Right lobe of liver (tissue), 6 donors: Measurements from ENCODE around the gene ATXN10. TPM values are rescaled to one million over a fixed set of nuclear protein-coding genes. Genes with fewer than 3 reads are reported as not detected.
"Not testable (repeated sequence)": the region's sequence is repeated elsewhere in the genome, so short reads cannot be mapped to it uniquely, and the experiment has no call there.

Experiments used
- ATAC-seq, 4 donors: fragments of 200-7000 bp; cut with Tn5 transposase; one replicate each; pipeline ENCODE4 v1.9.1; 2020; ENCODE audit warnings: mild to moderate bottlenecking in 4 of 4, moderate library complexity in 4 of 4
- DNase-seq, 3 donors: peaks; one replicate each; pipeline ENCODE4 v3.0.0-alpha.2; 2020
- H3K27ac ChIP-seq, 3 donors: fragments of 200-600 bp; one replicate each; pipeline ENCODE4 v1.8.0; 2022
- H3K27me3 ChIP-seq, 2 donors: fragments of 200-600 bp; one replicate each; pipeline ENCODE4 v1.8.0; 2022
- H3K36me3 ChIP-seq, 4 donors: fragments of 200-600 bp; sonication (generic) in 1 of 4; one replicate each; pipeline versions ENCODE4 v1.5.1 to v1.8.0; 2017 to 2022; ENCODE audit warnings: control low read depth in 1 of 4
- H3K4me1 ChIP-seq, 4 donors: fragments of 200-600 bp; sonication (generic) in 1 of 4; one replicate each; pipeline versions ENCODE4 v1.5.1 to v1.8.0; 2017 to 2022; ENCODE audit warnings: control low read depth in 1 of 4
- H3K4me3 ChIP-seq, 3 donors: fragments of 200-600 bp; one replicate each; pipeline ENCODE4 v1.8.0; 2022
- H3K9me3 ChIP-seq, 4 donors: fragments of 200-600 bp; sonication (generic) in 1 of 4; one replicate each; pipeline versions ENCODE4 v1.5.1 to v1.8.0; 2017 to 2022; ENCODE audit warnings: control low read depth in 1 of 4
- POLR2A ChIP-seq: fragments of 450-650 bp; IDR thresholded peaks from one replicate; pipeline ENCODE4 v1.6.1; 2017; ENCODE audit warnings: antibody characterized with exemption, mild to moderate bottlenecking
- WGBS: methylation state at CpG from one replicate; pipeline ENCODE4 v1.1.6; 2018; ENCODE audit warnings: low coverage, low lambda C conversion rate; ENCODE audit not compliant: insufficient coverage; ENCODE audit errors: missing lambda C conversion rate; 5-methylcytosine and 5-hydroxymethylcytosine counted together
- intact Hi-C, 2 donors: fragments of 100-400 bp; cut with DNase I; formaldehyde crosslinking; loops; one replicate each; pipeline versions ENCODE4 v1.11.2 to v1.14.1; 2022
- long read RNA-seq: library from polyadenylated mRNA; unstranded; transcript quantifications from one replicate; pipeline ENCODE4 v2.0.0, GENCODE V29; 2019
- total RNA-seq, 6 experiments: library from RNA; depleted of rRNA in 2 of 6; stranded (reverse); fragments of >200 nt in 2 of 6; fragmentation: NEBNext Ultra II Directional in 3 of 6; extraction: Animal tissue kit (Norgen Biotek cat#: 25700) in 3 of 6; gene quantifications; one replicate each; pipeline versions ENCODE4 v1.1.0 to v1.2.4, GENCODE V29; 2016 to 2023
- TF ChIP-seq, protein P1 (sequence below), 4 donors: fragments of 200-600 bp in 3 of 4; fragments of 450-650 bp in 1 of 4; IDR thresholded peaks; one replicate each; pipeline versions ENCODE4 v1.5.1 to v1.8.0; 2016 to 2022; ENCODE audit warnings: antibody characterized with exemption in 4 of 4, mild to moderate bottlenecking in 2 of 4
- donor health status: DM: no; HTN: yes; CAD: no.
- donor health status: DM: no; HTN: no; CAD: no.
- donor health status: DM: no; HTN: no; CAD: no.
- donor health status: DM: no; HTN: yes; CAD: no.
- donor health status: DM: no; HTN: yes; CAD: no.

The ATXN10 gene, protein sequence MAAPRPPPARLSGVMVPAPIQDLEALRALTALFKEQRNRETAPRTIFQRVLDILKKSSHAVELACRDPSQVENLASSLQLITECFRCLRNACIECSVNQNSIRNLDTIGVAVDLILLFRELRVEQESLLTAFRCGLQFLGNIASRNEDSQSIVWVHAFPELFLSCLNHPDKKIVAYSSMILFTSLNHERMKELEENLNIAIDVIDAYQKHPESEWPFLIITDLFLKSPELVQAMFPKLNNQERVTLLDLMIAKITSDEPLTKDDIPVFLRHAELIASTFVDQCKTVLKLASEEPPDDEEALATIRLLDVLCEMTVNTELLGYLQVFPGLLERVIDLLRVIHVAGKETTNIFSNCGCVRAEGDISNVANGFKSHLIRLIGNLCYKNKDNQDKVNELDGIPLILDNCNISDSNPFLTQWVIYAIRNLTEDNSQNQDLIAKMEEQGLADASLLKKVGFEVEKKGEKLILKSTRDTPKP
- 100 to 1,000 TPM in 1 of 6 experiments, 10 to 100 TPM in 5; 70.0 to 118 (median 84.3) TPM for total RNA-seq
- long read RNA-seq, transcript ATXN10-201 (12 exons, 3,329 nt): major isoform, 13 of 17 reads
- long read RNA-seq, partial matches to known transcripts: 2 of 17 reads
- long read RNA-seq, other reads (novel, unspliced or antisense): 2 of 17 reads

DNA sequence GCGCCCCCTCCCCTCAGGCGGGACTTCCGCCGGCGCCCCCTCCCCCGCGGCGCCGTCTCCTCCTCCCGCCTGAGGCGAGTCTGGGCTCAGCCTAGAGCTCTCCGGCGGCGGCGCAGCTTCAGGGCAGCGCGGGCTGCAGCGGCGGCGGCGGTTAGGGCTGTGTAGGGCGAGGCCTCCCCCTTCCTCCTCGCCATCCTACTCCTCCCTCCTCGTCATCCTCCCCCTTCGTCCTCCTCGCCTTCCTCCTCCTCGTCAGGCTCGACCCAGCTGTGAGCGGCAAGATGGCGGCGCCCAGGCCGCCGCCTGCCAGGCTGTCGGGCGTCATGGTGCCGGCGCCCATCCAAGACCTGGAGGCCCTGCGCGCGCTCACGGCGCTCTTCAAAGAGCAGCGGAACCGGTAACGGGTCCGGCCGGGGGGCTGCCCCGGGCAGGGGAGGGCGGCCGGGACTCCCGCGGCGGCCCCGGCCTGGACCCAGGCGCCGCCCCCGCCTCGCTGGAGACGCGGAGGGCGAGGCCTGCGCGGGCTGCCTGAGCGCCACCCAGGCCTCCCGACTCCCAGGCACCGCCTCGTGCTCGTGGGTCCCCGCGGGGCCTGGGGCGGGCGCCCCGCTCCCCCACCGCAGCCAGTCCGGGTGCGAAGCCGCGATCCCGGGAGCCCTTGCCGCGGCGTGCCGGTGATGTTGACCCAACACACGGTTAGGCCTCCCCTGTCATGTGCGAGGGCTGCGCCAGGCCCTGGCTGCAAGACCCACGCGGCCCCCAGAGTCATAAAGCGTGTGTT is at the start of gene ATXN10:
TSS of gene ATXN10 (plus strand) at position 52 of the 781 bp plus-strand sequence. CDS start at position 282, 230 bp downstream.
- TF ChIP-seq POLR2A: peak; percentile 72
- TF ChIP-seq, protein P1, sequence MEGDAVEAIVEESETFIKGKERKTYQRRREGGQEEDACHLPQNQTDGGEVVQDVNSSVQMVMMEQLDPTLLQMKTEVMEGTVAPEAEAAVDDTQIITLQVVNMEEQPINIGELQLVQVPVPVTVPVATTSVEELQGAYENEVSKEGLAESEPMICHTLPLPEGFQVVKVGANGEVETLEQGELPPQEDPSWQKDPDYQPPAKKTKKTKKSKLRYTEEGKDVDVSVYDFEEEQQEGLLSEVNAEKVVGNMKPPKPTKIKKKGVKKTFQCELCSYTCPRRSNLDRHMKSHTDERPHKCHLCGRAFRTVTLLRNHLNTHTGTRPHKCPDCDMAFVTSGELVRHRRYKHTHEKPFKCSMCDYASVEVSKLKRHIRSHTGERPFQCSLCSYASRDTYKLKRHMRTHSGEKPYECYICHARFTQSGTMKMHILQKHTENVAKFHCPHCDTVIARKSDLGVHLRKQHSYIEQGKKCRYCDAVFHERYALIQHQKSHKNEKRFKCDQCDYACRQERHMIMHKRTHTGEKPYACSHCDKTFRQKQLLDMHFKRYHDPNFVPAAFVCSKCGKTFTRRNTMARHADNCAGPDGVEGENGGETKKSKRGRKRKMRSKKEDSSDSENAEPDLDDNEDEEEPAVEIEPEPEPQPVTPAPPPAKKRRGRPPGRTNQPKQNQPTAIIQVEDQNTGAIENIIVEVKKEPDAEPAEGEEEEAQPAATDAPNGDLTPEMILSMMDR (IDR thresholded peaks at IDR 0.05): no peak
- WGBS: 0% methylated on average over 22 of the region's 89 CpGs
- no peaks in the 10 kb centered on the region for H3K27me3 ChIP-seq
- intact Hi-C loops: no loop called here
- H3K4me3 ChIP-seq: peak within 1 kb of the TSS; percentile 80 to 85 (median 85)
- H3K27ac ChIP-seq: peak within 1 kb of the TSS; percentile 89 to 93 (median 91)
- no peaks in the 10 kb centered on the region for H3K9me3 ChIP-seq
- ATAC-seq (peak; percentile 75 to 84 (median 83)), DNase-seq (peak; percentile 67 to 70 (median 69))
- H3K4me1 ChIP-seq: peaks cover 0 to 26% (median 5%) of the 10 kb centered on the region in 4 donors
- H3K36me3 ChIP-seq: no peaks in the 10 kb centered on the region

DNA sequence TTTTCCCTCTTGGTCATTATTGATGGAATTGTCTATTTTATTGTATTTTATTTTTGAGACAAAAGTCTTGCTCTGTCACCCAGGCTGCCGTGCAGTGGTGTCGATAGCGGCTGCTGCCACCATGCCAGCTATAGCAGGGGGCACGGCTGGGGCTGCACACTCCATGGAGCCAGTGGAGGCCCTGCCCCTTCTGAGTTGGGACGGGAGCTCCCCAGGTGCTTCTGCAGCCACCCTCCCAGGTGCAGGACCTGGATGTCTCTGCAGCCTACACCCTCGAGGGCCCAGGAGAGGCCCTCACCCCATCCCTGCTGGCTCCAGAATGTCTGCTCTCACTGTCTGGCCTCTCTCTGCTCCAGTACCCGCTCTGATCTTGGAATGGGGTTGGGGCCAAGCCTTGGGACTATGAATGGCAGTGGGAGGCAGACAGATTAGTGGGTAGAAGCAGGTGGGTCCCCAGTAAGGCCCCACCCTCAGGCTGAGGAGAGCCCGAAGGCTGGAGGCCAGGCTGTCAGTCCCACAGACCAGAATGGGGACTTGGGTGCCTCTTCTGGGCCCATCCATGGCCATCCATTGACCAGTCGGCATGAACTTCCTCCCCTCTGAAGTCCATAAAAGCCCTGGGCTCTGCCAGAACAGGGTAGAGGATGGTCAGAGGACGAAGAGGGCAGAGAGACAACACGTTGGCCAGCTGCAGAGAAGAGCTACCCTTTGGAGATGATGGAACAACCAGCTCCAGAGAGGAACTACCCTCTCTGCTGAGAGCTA is 49.6 kb upstream of the ATXN10 start:
- no peak for ATAC-seq
- DNase-seq: no peak
- no peaks in the 10 kb centered on the region for H3K4me1 ChIP-seq
- no peak overlapping the region for H3K27ac ChIP-seq
- no peaks in the 10 kb centered on the region for H3K9me3 ChIP-seq
- 74% methylated on average over 8 of the region's 11 CpGs for WGBS
- no peak overlapping the region for H3K4me3 ChIP-seq
- intact Hi-C loops: no loop called here
- H3K36me3 ChIP-seq: no peaks in the 10 kb centered on the region
- no peaks in the 10 kb centered on the region for H3K27me3 ChIP-seq
- TF ChIP-seq, protein P1 (IDR thresholded peaks at IDR 0.05): no peak
- TF ChIP-seq POLR2A: no peak

DNA sequence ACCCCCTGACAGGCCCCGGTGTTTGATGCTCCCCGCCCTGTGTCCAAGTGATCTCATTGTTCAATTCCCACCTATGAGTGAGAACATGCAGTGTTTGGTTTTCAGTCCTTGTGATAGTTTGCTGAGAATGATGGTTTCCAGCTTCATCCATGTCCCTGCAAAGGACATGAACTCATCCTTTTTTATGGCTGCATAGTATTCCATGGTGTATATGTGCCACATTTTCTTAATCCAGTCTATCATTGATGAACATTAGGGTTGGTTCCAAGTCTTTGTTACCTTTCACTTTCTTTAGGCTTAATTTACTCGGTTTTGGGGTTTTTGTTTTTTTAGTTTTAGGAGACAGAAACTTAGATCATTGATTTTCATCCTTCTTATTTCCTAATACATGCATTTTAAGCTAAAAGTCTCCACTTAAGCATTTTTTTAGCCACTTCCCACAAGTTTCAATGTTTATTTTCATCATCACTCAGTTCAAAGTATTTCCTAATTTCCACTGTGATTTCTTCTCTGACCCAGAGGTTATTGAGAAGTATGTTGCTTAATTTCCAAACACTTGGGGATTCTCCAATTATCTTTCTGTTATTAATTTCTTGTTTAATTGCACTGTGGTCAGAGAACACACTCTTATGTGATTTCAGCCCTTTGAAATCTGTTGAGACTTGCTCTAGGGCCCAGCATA is 48.0 kb upstream of the ATXN10 start:
- 75% methylated on average over 3 of the region's 3 CpGs for WGBS
- H3K27ac ChIP-seq, H3K4me1 ChIP-seq, ATAC-seq, H3K27me3 ChIP-seq, H3K36me3 ChIP-seq, intact Hi-C loops, H3K4me3 ChIP-seq, DNase-seq, H3K9me3 ChIP-seq: not testable (repeated sequence)

DNA sequence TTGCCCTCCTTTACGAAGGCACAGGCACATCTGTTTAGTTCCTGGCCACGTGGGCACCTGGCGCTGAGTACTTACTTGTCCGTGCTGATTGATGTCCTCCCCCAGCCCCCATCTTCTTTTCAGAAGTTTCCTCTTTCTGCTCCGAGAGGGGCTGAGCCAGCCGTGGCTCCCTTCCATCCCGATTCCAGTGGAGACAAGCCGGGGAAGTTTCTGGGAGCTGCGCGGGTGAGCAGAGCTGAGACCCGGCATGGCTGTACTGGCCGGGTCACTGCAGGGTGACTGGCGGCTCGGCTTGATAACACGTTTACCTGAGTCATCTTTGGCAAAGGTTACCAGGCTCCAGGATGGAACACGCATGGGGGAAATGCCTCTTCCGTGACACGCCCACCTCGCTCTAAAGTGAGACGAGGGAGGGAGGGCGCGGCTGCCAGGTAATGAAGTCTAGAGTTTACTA is 45.4 kb upstream of the ATXN10 start:
- no peak overlapping the region for H3K4me3 ChIP-seq
- 59% methylated on average over 16 of the region's 22 CpGs for WGBS
- H3K36me3 ChIP-seq: no peaks in the 10 kb centered on the region
- no peak overlapping the region for H3K27ac ChIP-seq
- no peaks in the 10 kb centered on the region for H3K27me3 ChIP-seq
- DNase-seq (no peak), ATAC-seq (peak in 3 of 4 donors; percentile 14 to 35 (median 17))
- intact Hi-C loops: no loop called here
- H3K9me3 ChIP-seq: no peaks in the 10 kb centered on the region
- no peaks in the 10 kb centered on the region for H3K4me1 ChIP-seq
- TF ChIP-seq, protein P1 (IDR thresholded peaks at IDR 0.05): no peak
- TF ChIP-seq POLR2A: no peak
